ENCODE measurements around the gene FLNA. TPM values are rescaled to one million over a fixed set of nuclear protein-coding genes. Genes with fewer than 3 reads are reported as not detected.
A peak's percentile ranks its signal among the peaks of the same experiment; 100 is the strongest.

The FLNA gene
- total RNA-seq, 2 donors from 2014 or later = 230 to 308 TPM

DNA sequence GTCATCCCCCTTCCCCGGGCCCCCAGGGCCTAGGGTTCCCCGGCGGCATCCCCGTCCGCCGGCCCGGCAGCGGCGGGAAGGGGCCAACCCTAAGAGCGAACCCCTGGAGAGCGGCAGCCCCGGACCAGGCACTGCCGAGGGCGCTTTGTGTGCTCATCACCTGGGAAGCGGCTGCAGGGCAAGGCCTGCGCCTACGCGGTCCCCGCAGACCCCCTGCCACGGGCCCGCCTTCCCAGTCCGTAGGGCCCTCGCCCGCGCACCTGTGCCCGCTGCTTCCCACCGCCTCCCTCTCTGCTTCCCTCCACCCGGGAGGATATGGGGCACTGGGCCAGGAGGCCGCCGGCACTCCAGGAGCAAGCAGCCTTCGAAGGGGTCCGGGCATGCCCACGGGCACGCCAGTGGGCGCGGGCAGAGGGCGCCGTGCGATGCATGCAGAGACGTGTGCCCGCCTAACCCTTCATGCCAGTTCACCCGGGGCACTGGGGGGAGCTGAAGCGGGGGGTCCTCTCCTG lies 2.6 kb downstream of the FLNA start:
- WGBS, 2 donors = 19% methylated on average over 16 of the region's 43 CpGs; no CpG with 5 or more reads in 1 of the 2 donors
- H3K4me3 ChIP-seq = no peak overlapping the region
- H3K36me3 ChIP-seq (replicated peaks in 1 of 2; ENCODE audit: insufficient read depth in 1 of 2, low read depth in 2 of 2) = no peaks in the 10 kb centered on the region
- no peaks in the 10 kb centered on the region for H3K27me3 ChIP-seq
- TF ChIP-seq, protein P1, sequence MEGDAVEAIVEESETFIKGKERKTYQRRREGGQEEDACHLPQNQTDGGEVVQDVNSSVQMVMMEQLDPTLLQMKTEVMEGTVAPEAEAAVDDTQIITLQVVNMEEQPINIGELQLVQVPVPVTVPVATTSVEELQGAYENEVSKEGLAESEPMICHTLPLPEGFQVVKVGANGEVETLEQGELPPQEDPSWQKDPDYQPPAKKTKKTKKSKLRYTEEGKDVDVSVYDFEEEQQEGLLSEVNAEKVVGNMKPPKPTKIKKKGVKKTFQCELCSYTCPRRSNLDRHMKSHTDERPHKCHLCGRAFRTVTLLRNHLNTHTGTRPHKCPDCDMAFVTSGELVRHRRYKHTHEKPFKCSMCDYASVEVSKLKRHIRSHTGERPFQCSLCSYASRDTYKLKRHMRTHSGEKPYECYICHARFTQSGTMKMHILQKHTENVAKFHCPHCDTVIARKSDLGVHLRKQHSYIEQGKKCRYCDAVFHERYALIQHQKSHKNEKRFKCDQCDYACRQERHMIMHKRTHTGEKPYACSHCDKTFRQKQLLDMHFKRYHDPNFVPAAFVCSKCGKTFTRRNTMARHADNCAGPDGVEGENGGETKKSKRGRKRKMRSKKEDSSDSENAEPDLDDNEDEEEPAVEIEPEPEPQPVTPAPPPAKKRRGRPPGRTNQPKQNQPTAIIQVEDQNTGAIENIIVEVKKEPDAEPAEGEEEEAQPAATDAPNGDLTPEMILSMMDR (IDR thresholded peaks at IDR 0.05) = no peak
- TF ChIP-seq POLR2A (IDR thresholded peaks at IDR 0.05) = no peak
- no peaks in the 10 kb centered on the region for H3K9me3 ChIP-seq
- DNase-seq (peak in 1 of 4 donors; percentile 22), ATAC-seq (no peak)
- H3K4me1 ChIP-seq = peaks cover 36% of the 10 kb centered on the region
- peak overlapping the region; percentile 37 to 84 (median 71) for H3K27ac ChIP-seq
- intact Hi-C loops (cut with DNase I) = no loop called here

DNA sequence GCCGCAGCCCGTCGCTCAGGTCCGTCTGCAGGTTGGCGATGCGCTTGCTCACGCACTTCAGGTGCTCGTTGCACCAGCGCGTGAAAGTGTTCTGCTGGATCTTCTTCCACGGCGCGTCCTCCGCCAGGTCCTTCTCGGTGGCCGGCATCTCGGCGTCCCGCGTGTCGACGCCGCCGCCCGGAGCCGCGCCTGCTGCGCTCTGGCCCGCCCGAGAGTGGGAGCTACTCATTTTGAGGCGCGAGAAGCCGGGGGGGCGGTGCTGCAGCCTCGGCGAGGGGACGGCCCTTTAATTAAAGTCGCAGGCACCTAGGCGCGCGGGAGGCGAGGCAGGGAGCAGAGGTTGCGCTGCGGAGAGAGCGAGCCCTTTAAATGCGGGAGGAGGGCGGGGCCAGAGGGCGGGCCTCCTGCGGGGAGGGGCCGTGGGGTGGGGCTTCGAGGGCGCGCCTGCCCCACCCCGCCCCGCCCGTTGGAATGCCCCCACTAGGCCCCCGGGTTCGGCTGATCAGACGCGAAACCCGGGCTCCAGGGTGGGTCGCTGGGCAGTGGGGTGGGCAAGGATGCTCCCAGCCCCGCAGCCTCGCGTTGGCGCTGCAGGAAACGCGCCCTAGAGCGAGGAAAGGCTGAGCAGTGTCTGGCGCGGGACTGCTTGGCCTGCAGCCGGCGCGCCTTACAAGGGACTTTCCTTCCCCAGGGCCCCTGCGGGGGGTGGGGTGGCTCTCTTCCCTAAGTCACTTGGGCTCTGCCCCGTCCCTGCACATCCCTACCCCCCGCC lies 3.2 kb downstream of the FLNA start:
- peak; percentile 87 to 92 (median 89) for DNase-seq
- intact Hi-C loops (cut with DNase I) = no loop called here
- no peaks in the 10 kb centered on the region for H3K27me3 ChIP-seq
- no peaks in the 10 kb centered on the region for H3K36me3 ChIP-seq (replicated peaks in 1 of 2; ENCODE audit: insufficient read depth in 1 of 2, low read depth in 2 of 2)
- peaks cover 36% of the 10 kb centered on the region for H3K4me1 ChIP-seq
- 0% methylated on average over 16 of the region's 77 CpGs; no CpG with 5 or more reads in 1 of the 2 donors for WGBS, 2 donors
- peak overlapping the region; percentile 37 to 84 (median 79) for H3K27ac ChIP-seq
- peak overlapping the region in 1 of 2 donors; percentile 37 for H3K4me3 ChIP-seq
- ATAC-seq = peak; percentile 70
- H3K9me3 ChIP-seq = no peaks in the 10 kb centered on the region
- peak; percentile 80 to 95 (median 94) for TF ChIP-seq POLR2A (IDR thresholded peaks at IDR 0.05)
- TF ChIP-seq, protein P1 (IDR thresholded peaks at IDR 0.05) = peak in 2 of 7 experiments; percentile 16 to 25

DNA sequence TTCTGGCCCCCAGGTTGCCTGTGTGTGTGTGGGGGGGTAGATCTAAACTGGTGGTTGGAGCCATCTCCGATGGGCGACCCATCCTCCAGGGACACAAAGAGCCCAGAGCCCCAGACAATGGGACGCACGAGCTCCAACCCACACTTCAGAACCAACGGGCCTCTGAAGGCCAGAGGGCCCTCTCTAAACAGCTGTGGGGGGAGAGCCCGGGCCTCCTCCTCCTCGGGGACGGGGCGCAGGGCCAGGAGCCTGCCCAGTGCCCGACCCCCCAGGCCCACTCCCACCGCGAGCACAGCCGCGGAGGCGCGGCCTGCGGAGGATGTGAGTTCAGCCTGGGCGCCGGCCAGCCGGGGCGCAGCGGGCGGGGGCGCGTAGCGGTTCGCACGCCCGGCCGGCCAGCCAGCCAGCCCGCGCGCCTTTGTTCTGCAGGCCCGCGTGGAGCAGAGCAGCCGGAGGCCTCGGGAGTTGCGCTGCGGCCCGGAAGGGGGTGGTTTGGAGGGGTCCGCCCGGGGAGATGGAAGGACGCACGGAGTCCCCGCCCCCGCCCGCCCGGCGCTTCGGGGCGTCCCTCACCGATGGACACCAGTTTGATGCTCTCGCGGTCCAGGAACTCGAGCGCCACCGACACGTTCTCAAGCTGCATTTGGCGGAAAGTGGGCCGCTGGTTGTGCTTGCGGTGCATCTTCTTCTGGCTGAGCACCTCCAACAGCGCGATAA lies 4.0 kb downstream of the FLNA start:
- Histone ChIP-seq H3K27ac (peak overlapping the region in 3 of 4 donors; percentile 78 to 84 (median 80)), H3K27me3 (no peaks in the 10 kb centered on the region), H3K9me3 (no peaks in the 10 kb centered on the region), H3K36me3 (replicated peaks in 1 of 2; ENCODE audit: insufficient read depth in 1 of 2, low read depth in 2 of 2) (no peaks in the 10 kb centered on the region), H3K4me3 (peak overlapping the region in 1 of 2 donors; percentile 37), H3K4me1 (peaks cover 36% of the 10 kb centered on the region)
- WGBS, 2 donors = 11 to 20% methylated on average over 1 to 25 of the region's 63 CpGs
- intact Hi-C loops (cut with DNase I) = no loop called here
- DNase-seq (no peak), ATAC-seq (no peak)
- TF ChIP-seq, protein P1 (IDR thresholded peaks at IDR 0.05) = no peak
- no peak for TF ChIP-seq POLR2A (IDR thresholded peaks at IDR 0.05)

DNA sequence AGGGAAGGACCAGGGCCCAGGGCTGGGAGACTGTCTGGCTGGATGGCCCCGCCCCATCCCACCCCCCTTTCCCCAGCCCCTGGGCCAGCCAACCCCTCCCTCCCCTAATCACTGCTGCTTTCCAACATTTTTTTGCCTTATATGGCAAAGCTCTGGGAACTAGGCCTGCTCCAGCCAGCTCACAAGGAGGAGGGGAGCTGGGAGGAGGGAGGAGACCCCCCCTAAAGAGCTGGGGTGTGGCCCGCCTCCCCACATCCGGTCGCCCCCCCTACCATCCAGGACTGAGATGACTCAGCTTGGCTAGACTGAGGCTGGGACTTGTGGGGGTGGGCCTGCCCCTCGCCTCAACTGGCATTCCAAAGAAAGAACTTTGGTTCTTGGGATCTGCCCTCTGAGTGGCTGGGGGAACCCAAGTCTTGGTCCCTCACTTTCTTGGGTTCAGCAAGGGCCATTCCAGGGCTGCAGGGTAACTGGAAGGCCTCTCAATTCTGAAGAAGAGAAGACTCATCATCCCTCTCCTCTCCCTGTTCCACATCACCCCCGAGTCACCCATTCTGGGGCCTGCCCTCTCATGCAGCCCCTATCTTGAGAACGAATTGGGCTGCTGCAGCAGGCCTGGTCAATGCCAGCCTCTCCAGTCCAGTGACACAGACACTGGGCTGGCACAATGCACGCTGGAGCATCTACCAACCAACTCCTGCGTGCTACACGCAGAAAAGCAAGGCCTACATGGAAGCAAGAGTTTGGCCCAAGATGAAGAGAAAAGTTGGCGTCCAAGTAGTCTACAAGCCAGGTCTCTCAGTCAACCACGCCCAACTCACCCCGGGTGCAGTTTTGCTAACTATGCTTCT lies 4.8 kb downstream of the FLNA start:
- peak; percentile 36 for ATAC-seq
- Histone ChIP-seq H3K27me3 (no peaks in the 10 kb centered on the region), H3K4me1 (peaks cover 36% of the 10 kb centered on the region), H3K27ac (peak overlapping the region; percentile 50 to 84 (median 79)), H3K4me3 (no peak overlapping the region), H3K9me3 (no peaks in the 10 kb centered on the region), H3K36me3 (replicated peaks in 1 of 2; ENCODE audit: insufficient read depth in 1 of 2, low read depth in 2 of 2) (no peaks in the 10 kb centered on the region)
- WGBS, 2 donors = 46% methylated on average over 12 of the region's 13 CpGs; no CpG with 5 or more reads in 1 of the 2 donors
- TF ChIP-seq POLR2A (IDR thresholded peaks at IDR 0.05) = peak; percentile 3 to 52 (median 3)
- TF ChIP-seq, protein P1 (IDR thresholded peaks at IDR 0.05) = no peak
- DNase-seq = peak; percentile 53 to 62 (median 60)
- intact Hi-C loops (cut with DNase I) = no loop called here
